Measurements from ENCODE around the gene XAB2. TPM values are rescaled to one million over a fixed set of nuclear protein-coding genes. Genes with fewer than 3 reads are reported as not detected.
A peak's percentile ranks its signal among the peaks of the same experiment; 100 is the strongest.

The XAB2 gene
- total RNA-seq, 2 donors from 2014 or later = 34.5 to 36.3 TPM

DNA sequence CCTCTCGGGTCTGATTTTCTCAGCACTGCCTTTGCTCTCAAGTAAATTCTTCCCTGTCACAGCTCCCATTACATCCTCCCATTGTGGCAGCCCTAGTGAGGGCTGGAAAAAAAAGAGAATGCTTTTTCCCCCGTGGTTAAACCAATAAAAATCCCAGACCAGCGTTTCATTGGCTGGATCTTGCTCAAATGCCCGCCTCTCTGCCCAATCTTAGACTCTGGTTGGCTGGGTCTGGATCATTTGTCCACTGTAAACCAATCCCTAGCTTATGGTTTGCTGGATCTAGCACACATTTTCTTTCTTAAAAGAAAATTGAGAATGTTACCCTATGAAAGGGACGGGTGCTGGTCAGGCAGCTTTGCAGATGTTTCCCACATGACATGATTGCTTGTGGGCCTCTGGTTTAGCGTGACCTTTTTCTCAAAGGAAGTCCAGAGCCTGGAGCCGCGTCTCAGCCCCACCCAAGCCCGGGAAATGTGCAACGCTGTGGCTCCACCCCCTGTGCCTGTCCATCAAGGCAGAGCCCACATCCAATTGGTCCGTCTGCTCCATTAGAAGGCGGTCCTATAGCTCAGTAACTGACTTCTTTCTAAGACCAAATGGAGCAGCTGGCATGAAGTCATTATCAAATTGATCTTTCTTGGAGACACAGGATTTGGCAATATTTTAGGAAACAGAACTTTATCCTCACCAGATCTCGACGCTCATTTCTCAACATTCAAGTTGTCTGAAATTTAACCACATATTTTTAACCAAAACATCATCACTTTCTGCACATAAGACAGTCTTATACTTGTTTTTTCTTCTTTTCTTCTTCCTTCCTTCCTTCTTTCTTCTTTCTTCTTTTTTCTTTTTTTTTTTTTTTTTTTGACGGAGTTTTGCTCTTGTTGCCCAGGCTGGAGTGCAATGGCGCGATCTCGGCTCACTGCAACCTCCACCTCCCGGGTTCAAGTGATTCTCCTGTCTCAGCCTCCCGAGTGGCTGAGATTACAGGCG lies 45.0 kb upstream of the XAB2 start:
- intact Hi-C loops (cut with DNase I) = loop anchor here (5.0 kb wide), 1 partner anchor 107 kb away; no protein-coding TSS in a partner anchor
- peak; percentile 69 for ATAC-seq
- H3K36me3 ChIP-seq (replicated peaks in 1 of 2; ENCODE audit: insufficient read depth in 1 of 2, low read depth in 2 of 2) = no peaks in the 10 kb centered on the region
- H3K27me3 ChIP-seq = no peaks in the 10 kb centered on the region
- H3K9me3 ChIP-seq = no peaks in the 10 kb centered on the region
- DNase-seq = peak; percentile 39 to 73 (median 52)
- no peak overlapping the region for H3K4me3 ChIP-seq
- no peaks in the 10 kb centered on the region for H3K4me1 ChIP-seq
- 39 to 64% methylated on average over 20 to 21 of the region's 21 CpGs for WGBS, 2 donors
- no peak overlapping the region for H3K27ac ChIP-seq
- no peak for TF ChIP-seq POLR2A (IDR thresholded peaks at IDR 0.05)
- TF ChIP-seq, protein P1, sequence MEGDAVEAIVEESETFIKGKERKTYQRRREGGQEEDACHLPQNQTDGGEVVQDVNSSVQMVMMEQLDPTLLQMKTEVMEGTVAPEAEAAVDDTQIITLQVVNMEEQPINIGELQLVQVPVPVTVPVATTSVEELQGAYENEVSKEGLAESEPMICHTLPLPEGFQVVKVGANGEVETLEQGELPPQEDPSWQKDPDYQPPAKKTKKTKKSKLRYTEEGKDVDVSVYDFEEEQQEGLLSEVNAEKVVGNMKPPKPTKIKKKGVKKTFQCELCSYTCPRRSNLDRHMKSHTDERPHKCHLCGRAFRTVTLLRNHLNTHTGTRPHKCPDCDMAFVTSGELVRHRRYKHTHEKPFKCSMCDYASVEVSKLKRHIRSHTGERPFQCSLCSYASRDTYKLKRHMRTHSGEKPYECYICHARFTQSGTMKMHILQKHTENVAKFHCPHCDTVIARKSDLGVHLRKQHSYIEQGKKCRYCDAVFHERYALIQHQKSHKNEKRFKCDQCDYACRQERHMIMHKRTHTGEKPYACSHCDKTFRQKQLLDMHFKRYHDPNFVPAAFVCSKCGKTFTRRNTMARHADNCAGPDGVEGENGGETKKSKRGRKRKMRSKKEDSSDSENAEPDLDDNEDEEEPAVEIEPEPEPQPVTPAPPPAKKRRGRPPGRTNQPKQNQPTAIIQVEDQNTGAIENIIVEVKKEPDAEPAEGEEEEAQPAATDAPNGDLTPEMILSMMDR (IDR thresholded peaks at IDR 0.05) = no peak

DNA sequence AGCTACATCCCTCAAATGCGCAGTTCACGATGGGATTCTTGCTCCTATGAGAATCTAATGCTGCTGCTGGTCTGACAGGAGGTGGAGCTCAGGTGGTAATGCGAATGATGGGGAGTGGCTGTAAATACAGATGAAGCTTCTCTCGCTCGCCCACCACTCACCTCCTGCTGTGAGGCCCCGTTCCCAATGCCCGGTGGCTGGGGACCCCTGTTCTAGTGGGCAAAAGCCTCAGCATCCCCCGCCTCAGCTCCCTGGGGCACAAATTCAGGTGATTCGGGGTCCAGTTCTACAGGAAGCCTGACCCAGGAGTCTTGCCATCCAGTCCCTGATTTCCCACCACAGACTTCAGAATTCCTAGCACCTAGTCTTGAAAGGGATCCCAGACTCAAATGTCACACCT lies 43.2 kb upstream of the XAB2 start:
- Histone ChIP-seq H3K4me1 (no peaks in the 10 kb centered on the region), H3K4me3 (no peak overlapping the region), H3K27me3 (no peaks in the 10 kb centered on the region), H3K9me3 (no peaks in the 10 kb centered on the region), H3K36me3 (replicated peaks in 1 of 2; ENCODE audit: insufficient read depth in 1 of 2, low read depth in 2 of 2) (no peaks in the 10 kb centered on the region), H3K27ac (no peak overlapping the region)
- DNase-seq (no peak), ATAC-seq (no peak)
- TF ChIP-seq, protein P1 (IDR thresholded peaks at IDR 0.05) = no peak
- TF ChIP-seq POLR2A (IDR thresholded peaks at IDR 0.05) = no peak
- 29 to 32% methylated on average over 6 to 9 of the region's 9 CpGs for WGBS, 2 donors
- intact Hi-C loops (cut with DNase I) = no loop called here

DNA sequence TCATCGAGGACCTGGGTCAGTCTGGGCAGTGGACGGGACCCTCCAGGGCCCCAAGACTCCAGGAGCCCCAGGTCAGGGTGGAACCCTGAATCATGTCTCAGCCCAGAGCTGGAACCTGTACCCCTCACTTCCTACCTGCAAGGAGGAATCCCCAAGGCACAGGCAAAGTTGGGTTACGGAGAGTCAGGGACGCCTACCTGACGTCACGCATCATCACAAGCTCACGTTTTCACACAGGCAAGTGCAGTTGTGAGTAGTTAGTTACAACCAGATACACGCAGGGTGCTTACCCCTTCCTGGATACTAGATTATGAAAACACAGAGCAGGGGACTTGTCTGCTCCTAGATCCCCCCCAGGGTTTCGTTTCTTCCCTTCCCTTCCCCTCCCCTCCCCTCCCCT lies 41.4 kb upstream of the XAB2 start:
- DNase-seq = no peak
- intact Hi-C loops (cut with DNase I) = no loop called here
- no peak for ATAC-seq
- H3K9me3 ChIP-seq = no peaks in the 10 kb centered on the region
- WGBS, 2 donors = 17 to 21% methylated on average over 7 to 9 of the region's 9 CpGs
- no peak overlapping the region for H3K4me3 ChIP-seq
- no peak overlapping the region for H3K27ac ChIP-seq
- TF ChIP-seq POLR2A (IDR thresholded peaks at IDR 0.05) = no peak
- TF ChIP-seq, protein P1 (IDR thresholded peaks at IDR 0.05) = no peak
- H3K4me1 ChIP-seq = no peaks in the 10 kb centered on the region
- no peaks in the 10 kb centered on the region for H3K36me3 ChIP-seq (replicated peaks in 1 of 2; ENCODE audit: insufficient read depth in 1 of 2, low read depth in 2 of 2)
- H3K27me3 ChIP-seq = no peaks in the 10 kb centered on the region

DNA sequence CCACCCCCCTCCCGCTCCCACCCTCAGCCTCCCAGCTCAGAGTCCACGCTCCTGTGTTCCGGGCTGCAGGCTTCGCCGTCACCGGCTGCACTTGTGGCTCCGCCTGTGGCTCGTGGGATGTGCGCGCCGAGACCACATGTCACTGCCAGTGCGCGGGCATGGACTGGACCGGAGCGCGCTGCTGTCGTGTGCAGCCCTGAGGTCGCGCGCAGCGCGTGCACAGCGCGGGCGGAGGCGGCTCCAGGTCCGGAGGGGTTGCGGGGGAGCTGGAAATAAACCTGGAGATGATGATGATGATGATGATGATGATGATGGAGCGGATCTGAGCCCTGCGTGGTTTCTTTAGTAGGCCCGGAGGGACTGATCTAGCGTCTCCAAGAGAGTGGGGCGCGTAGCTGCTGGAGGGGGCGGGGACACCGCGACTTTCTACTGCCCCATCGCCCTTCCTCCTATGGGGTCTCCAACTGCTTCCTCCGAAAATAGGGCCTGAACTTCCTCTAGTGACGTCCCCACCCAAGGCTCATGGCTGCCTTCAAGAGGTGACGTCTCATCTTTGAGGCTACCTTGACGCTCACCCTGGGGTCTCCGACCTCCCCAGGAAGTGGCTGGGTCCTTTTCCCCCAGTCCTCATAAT lies 40.9 kb upstream of the XAB2 start:
- 0 to 1% methylated on average over 3 to 42 of the region's 43 CpGs for WGBS, 2 donors
- Histone ChIP-seq H3K27me3 (no peaks in the 10 kb centered on the region), H3K4me1 (no peaks in the 10 kb centered on the region), H3K27ac (no peak overlapping the region), H3K4me3 (no peak overlapping the region), H3K9me3 (no peaks in the 10 kb centered on the region), H3K36me3 (replicated peaks in 1 of 2; ENCODE audit: insufficient read depth in 1 of 2, low read depth in 2 of 2) (no peaks in the 10 kb centered on the region)
- no peak for DNase-seq
- TF ChIP-seq POLR2A (IDR thresholded peaks at IDR 0.05) = no peak
- TF ChIP-seq, protein P1 (IDR thresholded peaks at IDR 0.05) = no peak
- intact Hi-C loops (cut with DNase I) = no loop called here
- peak; percentile 9 for ATAC-seq
